Breast epithelium (tissue), 3 donors: ENCODE measurements around the gene NEK6.

Experiments used
- CTCF ChIP-seq, 3 donors: fragments of 450-650 bp; IDR thresholded peaks; one replicate each; pipeline ENCODE4 v1.5.1; 2016 to 2017; ENCODE audit warnings: antibody characterized with exemption in 3 of 3, mild to moderate bottlenecking in 3 of 3, moderate library complexity in 3 of 3
- POLR2A ChIP-seq: fragments of 450-650 bp; IDR thresholded peaks from one replicate; pipeline ENCODE4 v1.6.1; 2016; ENCODE audit warnings: antibody characterized with exemption, mild to moderate bottlenecking, moderate library complexity
- POLR2AphosphoS5 ChIP-seq, 3 donors: sonication (generic); formaldehyde crosslinking; IDR thresholded peaks; one replicate each; pipeline ENCODE4 v1.6.1; 2017; ENCODE audit warnings: antibody characterized with exemption in 3 of 3

- TF ChIP-seq CTCF (IDR thresholded peaks at IDR 0.05) (no peak), POLR2AphosphoS5 (IDR thresholded peaks at IDR 0.05) (no peak), POLR2A (no peak)
Measured at GRCh38 chr9:124248960-124249359, 8.8 kb upstream of the NEK6 start.
